ENCODE data around the gene SPON1.

- TF ChIP-seq EP300 (IDR thresholded peaks at IDR 0.05; ENCODE audit: low read depth) (no peak), POLR2AphosphoS5 (IDR thresholded peaks at IDR 0.05) (no peak), POLR2A (IDR thresholded peaks at IDR 0.05) (no peak), CTCF (IDR thresholded peaks at IDR 0.05) (no peak)
These were observed 312.6 kb downstream of the SPON1 start for GRCh38 chr11:14275076-14275475.

Measured in transverse colon (tissue), 4 donors.